SJSA1 (cell line): ENCODE measurements around the gene KIF26B. TPM values are rescaled to one million over a fixed set of nuclear protein-coding genes. Genes with fewer than 3 reads are reported as not detected.

Experiments used
- DNase-seq, 2 experiments: peaks; one replicate each; pipeline ENCODE4 v3.0.0-alpha.2; 2015 to 2020; ENCODE audit warnings: low spot score in 2 of 2, low read depth in 1 of 2
- H3K27ac ChIP-seq: fragments of 250-450 bp; sonication (Bioruptor Pico); 2 replicates; pipeline ENCODE4 v1.5.1; 2020; ENCODE audit warnings: mild to moderate bottlenecking, moderate library complexity
- H3K27me3 ChIP-seq: fragments of 250-450 bp; sonication (Bioruptor Pico); replicated peaks from 2 replicates; pipeline ENCODE4 v1.5.1; 2020; ENCODE audit warnings: mild to moderate bottlenecking, moderate library complexity
- H3K36me3 ChIP-seq: fragments of 250-450 bp; sonication (Bioruptor Pico); 2 replicates; pipeline ENCODE4 v1.5.1; 2020; ENCODE audit warnings: mild to moderate bottlenecking
- H3K4me1 ChIP-seq: fragments of 250-450 bp; sonication (Bioruptor Pico); replicated peaks from 2 replicates; pipeline ENCODE4 v1.6.1; 2021; ENCODE audit warnings: mild to moderate bottlenecking
- H3K4me3 ChIP-seq: fragments of 250-450 bp; sonication (Bioruptor Pico); 2 replicates; pipeline ENCODE4 v1.5.1; 2020; ENCODE audit warnings: mild to moderate bottlenecking
- H3K9me3 ChIP-seq: fragments of 250-450 bp; sonication (Bioruptor Pico); replicated peaks from 2 replicates; pipeline ENCODE4 v1.5.1; 2020; ENCODE audit warnings: mild to moderate bottlenecking
- total RNA-seq: library from RNA; depleted of rRNA; stranded (reverse); fragments of >200 nt; shearing (Covaris generic); gene quantifications from 2 replicates; pipeline ENCODE4 v1.2.3, GENCODE V29; 2014

KIF26B gene
- total RNA-seq, 1 experiment from 2014 or later: 5.9 TPM

DNA sequence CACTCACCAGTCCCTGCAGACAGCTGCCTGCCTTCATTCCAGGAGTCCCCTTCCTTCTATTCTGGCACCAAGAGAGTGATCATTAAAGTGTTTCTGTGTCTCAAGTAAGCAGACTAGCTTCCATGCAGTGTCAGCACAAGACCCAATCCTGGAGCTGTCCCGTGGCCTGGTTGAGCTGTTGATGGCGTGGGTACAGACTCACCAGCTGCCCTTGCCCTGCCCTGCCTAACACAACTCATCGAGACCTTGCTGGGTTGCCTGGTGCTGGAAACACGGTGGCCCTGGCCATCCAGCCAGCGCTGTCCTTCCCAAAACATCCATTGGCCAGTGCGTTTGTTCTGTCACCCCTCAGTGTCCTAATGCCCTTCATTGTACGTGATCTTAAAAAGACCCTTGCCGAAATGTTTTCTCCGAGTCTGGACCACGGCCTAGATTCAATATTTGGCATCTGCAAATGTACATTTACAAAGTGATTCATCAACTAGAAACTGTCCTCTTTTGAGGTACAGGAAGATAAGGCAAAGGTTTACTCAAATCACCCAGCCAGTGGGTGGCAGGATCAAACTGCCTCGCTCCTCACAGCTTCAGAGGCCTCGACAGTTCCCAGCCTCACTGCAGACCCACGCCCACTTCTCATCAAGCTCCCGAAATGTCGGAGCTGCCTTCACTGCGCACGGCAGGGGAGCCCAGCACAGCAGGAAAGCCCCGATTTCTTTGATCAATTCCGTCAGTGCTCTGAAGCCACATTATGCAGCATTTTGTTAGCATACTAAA lies 494.2 kb downstream of the KIF26B start:
- Histone ChIP-seq H3K4me3 (no peak overlapping the region), H3K27me3 (no peaks in the 10 kb centered on the region), H3K9me3 (no peaks in the 10 kb centered on the region; the same call in 1 of the 2 replicates), H3K4me1 (no peaks in the 10 kb centered on the region), H3K36me3 (no peaks in the 10 kb centered on the region), H3K27ac (no peak overlapping the region)
- DNase-seq: no peak

- Histone ChIP-seq H3K36me3 (no peaks in the 10 kb centered on the region), H3K9me3 (no peaks in the 10 kb centered on the region; the same call in 1 of the 2 replicates), H3K4me1 (no peaks in the 10 kb centered on the region), H3K27ac (no peak overlapping the region), H3K4me3 (no peak overlapping the region), H3K27me3 (no peaks in the 10 kb centered on the region)
- no peak for DNase-seq
These were observed 494.9 kb downstream of the KIF26B start for GRCh38 chr1:245649666-245650065.

GRCh38 chr1:245650441-245650960 lies 495.7 kb downstream of the KIF26B start:
- Histone ChIP-seq H3K27me3 (no peaks in the 10 kb centered on the region), H3K9me3 (no peaks in the 10 kb centered on the region), H3K4me3 (no peak overlapping the region), H3K27ac (no peak overlapping the region), H3K4me1 (no peaks in the 10 kb centered on the region), H3K36me3 (no peaks in the 10 kb centered on the region)
- no peak for DNase-seq

GRCh38 chr1:245651093-245651492 lies 496.3 kb downstream of the KIF26B start:
- Histone ChIP-seq H3K4me1 (no peaks in the 10 kb centered on the region), H3K36me3 (no peaks in the 10 kb centered on the region), H3K9me3 (no peaks in the 10 kb centered on the region), H3K4me3 (no peak overlapping the region), H3K27ac (no peak overlapping the region), H3K27me3 (no peaks in the 10 kb centered on the region)
- no peak for DNase-seq

GRCh38 chr1:245652116-245652515 lies 497.3 kb downstream of the KIF26B start:
- H3K27me3 ChIP-seq: no peaks in the 10 kb centered on the region
- no peak overlapping the region for H3K27ac ChIP-seq
- no peaks in the 10 kb centered on the region for H3K9me3 ChIP-seq
- no peak for DNase-seq
- no peaks in the 10 kb centered on the region for H3K4me1 ChIP-seq
- H3K4me3 ChIP-seq: no peak overlapping the region
- no peaks in the 10 kb centered on the region for H3K36me3 ChIP-seq

DNA sequence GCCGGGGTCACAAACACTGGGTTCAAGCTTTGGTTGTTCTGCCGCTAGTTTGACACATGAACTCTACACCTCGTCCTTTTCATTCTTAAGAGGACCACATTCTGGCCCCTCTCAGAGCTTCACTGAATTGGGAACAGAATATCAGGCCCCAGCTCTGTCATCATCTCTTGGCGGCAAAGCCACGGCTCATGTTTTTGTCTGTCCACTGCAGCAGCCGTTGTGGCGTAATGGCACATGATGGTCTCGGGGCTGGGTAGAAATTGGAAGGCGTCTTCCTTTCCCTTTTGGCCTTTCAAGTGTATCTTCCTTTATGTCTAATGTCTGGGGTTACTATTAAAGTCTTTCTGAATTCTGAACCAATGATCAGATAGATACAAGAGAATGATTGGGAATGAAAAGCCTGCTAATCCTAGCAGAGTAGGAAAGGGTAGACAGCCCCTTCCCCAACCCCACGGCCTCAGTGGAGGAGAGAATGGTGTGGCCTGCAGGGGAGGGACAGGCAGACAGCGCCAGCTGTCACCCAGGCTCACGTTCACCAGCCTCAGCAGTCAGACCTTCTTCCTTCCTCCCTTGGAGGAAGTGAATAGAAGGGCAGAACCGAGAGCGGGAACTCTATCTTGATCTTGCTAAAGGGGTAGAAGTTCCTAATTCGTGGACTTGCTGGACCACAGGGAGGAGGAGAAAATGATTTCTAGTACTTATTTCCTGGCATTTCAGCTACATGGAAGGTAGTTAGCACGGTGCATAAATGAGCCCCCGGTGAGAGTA lies 498.1 kb downstream of the KIF26B start:
- Histone ChIP-seq H3K27ac (no peak overlapping the region), H3K4me1 (no peaks in the 10 kb centered on the region), H3K27me3 (no peaks in the 10 kb centered on the region), H3K9me3 (no peaks in the 10 kb centered on the region), H3K36me3 (no peaks in the 10 kb centered on the region), H3K4me3 (no peak overlapping the region)
- no peak for DNase-seq

DNA sequence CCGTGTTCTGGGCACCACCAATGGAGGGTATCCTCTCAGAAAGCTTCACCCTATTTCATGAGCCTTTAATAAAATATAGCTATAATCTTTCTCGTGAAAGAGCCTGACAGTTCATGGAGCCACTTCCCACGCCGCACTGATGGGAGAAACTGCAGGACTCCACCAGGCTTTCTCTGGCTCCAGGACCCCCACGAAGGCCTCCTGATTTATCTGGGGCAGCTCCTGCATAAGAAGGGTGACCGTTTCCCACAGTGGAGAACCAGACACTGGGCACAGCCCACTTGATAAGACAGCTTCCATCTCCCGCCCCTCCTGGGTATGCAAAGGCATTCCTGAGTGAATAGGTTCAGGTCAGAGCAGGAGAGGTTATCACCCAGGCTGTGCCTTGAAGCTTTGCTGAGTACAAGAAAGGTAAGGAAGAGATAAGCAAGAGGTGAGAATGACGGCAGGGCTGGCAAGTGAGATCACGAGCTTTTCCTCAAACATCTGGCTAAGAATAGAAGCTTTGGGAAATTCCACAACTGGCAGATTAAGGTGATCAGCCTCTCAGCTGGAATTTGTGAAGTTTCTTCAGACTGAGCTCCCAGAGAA lies 499.8 kb downstream of the KIF26B start:
- no peaks in the 10 kb centered on the region for H3K36me3 ChIP-seq
- no peak overlapping the region for H3K4me3 ChIP-seq
- H3K27me3 ChIP-seq: no peaks in the 10 kb centered on the region
- H3K27ac ChIP-seq: no peak overlapping the region
- H3K9me3 ChIP-seq: no peaks in the 10 kb centered on the region
- H3K4me1 ChIP-seq: no peaks in the 10 kb centered on the region
- no peak for DNase-seq

GRCh38 chr1:245656189-245656717 lies 501.5 kb downstream of the KIF26B start:
- DNase-seq: no peak

GRCh38 chr1:245657371-245657770 lies 502.6 kb downstream of the KIF26B start:
- Histone ChIP-seq H3K27me3 (no peaks in the 10 kb centered on the region), H3K9me3 (no peaks in the 10 kb centered on the region), H3K27ac (no peak overlapping the region), H3K4me3 (no peak overlapping the region), H3K4me1 (no peaks in the 10 kb centered on the region), H3K36me3 (no peaks in the 10 kb centered on the region)
- no peak for DNase-seq

More at GRCh38 chr1:245656189-245656717, 501.5 kb downstream of the KIF26B start:
- H3K4me1 ChIP-seq: no peaks in the 10 kb centered on the region
- H3K27me3 ChIP-seq: no peaks in the 10 kb centered on the region
- H3K27ac ChIP-seq: no peak overlapping the region
- H3K9me3 ChIP-seq: no peaks in the 10 kb centered on the region
- no peak overlapping the region for H3K4me3 ChIP-seq
- H3K36me3 ChIP-seq: no peaks in the 10 kb centered on the region

GRCh38 chr1:245663373-245663772 lies 508.6 kb downstream of the KIF26B start:
- Histone ChIP-seq H3K4me1 (peaks cover 20% of the 10 kb centered on the region), H3K27me3 (no peaks in the 10 kb centered on the region), H3K9me3 (no peaks in the 10 kb centered on the region), H3K36me3 (no peaks in the 10 kb centered on the region), H3K4me3 (no peak overlapping the region), H3K27ac (peak overlapping the region; percentile 33)
- peak in 1 of 2 experiments; percentile 91 for DNase-seq

DNA sequence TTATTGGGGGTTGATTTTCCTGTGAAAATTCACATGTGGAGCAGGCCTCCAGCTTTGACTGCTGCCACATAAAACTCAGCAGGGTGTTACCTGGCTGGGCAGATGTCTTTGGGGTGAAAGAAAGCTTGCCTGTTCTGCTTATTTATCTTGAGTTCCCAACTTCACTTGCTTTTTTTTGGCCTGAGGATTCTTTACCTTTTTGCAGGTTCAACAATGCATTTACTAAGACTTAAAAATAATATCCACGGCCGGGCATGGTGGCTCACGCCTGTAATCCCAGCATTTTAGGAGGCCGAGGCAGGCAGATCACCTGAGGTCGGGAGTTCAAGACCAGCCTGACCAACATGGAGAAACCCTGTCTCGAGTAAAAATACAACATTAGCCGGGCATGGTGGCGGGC lies 509.1 kb downstream of the KIF26B start:
- Histone ChIP-seq H3K4me3 (no peak overlapping the region), H3K4me1 (peaks cover 20% of the 10 kb centered on the region), H3K36me3 (no peaks in the 10 kb centered on the region), H3K27ac (peak overlapping the region; percentile 33), H3K27me3 (no peaks in the 10 kb centered on the region), H3K9me3 (no peaks in the 10 kb centered on the region)
- no peak for DNase-seq

DNA sequence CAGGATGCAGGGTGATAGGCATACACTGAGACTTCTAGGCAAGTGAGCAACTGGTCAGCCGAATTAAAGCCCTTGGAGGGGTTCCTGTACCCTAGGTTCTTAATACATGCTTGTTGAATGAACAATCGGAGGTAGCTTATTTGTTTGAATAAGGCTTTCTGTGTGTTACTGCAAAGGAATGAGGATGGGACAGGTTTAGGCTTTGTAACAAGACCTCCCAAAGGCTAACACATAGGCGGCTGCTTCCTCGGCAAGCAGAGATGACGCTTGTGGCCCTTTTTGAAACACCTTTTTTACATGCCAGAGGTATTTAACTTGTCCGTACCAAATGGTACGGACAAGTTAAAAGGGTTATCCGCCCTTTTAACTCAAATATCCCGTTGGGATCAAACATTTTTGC lies 511.6 kb downstream of the KIF26B start:
- Histone ChIP-seq H3K27ac (no peak overlapping the region), H3K9me3 (no peaks in the 10 kb centered on the region; the same call in 1 of the 2 replicates)

DNA sequence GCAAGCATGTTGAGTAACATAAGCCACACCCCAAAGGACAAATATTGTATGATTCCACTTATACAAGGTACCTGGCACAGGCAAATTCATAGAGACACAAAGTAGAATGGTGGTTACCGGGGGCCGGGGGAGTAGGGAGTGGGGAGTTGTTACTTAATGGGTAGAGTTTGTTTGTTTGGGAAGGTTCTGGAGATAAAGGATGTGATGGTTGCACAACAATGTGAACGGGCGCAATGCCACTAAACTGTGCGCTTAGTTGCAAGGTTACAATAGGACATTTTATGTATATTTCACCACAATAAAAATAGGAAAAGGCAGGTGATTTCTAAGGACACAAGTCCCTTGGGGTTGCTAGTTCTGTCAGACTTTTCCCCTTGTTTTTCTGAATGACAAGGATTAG lies 516.6 kb downstream of the KIF26B start:
- no peak overlapping the region for H3K4me3 ChIP-seq
- H3K27me3 ChIP-seq: no peaks in the 10 kb centered on the region
- H3K36me3 ChIP-seq: no peaks in the 10 kb centered on the region; the same call in 1 of the 2 replicates
- DNase-seq: peak in 1 of 2 experiments; percentile 16
- H3K27ac ChIP-seq: no peak overlapping the region
- no peaks in the 10 kb centered on the region; the same call in 1 of the 2 replicates for H3K9me3 ChIP-seq
- H3K4me1 ChIP-seq: peaks cover 8% of the 10 kb centered on the region; the same call in 1 of the 2 replicates

More for the DNA sequence above, 511.6 kb downstream of the KIF26B start:
- Histone ChIP-seq H3K4me3 (no peak overlapping the region), H3K27me3 (no peaks in the 10 kb centered on the region), H3K4me1 (peaks cover 20% of the 10 kb centered on the region), H3K36me3 (no peaks in the 10 kb centered on the region; the same call in 1 of the 2 replicates)
- peak in 1 of 2 experiments; percentile 15 for DNase-seq
